GM19372 (cell line): ENCODE results near the gene RPS6KA5.
"Not testable (repeated sequence)": the region's sequence is repeated elsewhere in the genome, so short reads cannot be mapped to it uniquely, and the experiment has no call there.

ENCODE experiments used
- ATAC-seq: cut with Tn5 transposase; IDR thresholded peaks from one replicate; pipeline ENCODE4 v1.9.1; 2021; ENCODE audit warnings: mild to moderate bottlenecking, low read depth, moderate library complexity; ENCODE audit not compliant: unreplicated experiment

The RPS6KA5 gene

DNA sequence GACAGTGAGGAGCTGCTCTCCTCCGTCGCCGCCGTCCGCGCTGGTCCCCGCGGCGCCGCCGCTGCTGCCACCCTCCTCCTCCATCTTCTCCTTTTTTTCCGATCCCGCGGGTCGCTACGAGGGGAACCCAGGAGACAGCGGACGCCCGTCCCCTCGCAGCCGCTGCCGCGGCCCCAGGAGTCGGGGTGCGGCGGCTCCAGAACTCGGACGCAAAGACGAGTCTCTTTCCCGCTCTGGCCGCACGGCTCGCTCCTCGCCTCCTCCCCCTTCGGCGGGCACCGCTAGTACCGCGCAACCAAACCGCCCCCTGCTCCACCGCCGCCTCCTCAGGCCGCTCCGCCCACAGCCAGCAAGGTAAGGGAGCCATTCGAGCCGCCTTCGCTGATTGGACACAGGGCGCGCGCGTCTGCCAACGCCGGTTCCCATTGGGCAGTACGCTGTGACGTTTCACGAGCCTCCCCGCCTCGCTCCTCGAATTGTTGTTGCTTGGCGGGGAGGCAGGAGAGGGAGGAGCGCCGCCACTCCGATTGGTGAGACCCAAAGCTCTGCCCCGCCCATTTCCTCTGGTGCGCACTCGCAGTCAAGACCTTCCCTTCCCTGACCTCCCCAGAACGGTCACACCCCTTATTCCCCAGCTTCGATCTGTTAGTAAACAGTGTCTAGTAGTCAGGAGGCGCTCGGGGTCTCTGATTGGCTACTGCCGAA lies at the start of gene RPS6KA5:
RPS6KA5 (minus strand) TSS at position 291 of the 705 bp plus-strand sequence; CDS start at position 84, 207 bp downstream.
- peak; percentile 78 for ATAC-seq

DNA sequence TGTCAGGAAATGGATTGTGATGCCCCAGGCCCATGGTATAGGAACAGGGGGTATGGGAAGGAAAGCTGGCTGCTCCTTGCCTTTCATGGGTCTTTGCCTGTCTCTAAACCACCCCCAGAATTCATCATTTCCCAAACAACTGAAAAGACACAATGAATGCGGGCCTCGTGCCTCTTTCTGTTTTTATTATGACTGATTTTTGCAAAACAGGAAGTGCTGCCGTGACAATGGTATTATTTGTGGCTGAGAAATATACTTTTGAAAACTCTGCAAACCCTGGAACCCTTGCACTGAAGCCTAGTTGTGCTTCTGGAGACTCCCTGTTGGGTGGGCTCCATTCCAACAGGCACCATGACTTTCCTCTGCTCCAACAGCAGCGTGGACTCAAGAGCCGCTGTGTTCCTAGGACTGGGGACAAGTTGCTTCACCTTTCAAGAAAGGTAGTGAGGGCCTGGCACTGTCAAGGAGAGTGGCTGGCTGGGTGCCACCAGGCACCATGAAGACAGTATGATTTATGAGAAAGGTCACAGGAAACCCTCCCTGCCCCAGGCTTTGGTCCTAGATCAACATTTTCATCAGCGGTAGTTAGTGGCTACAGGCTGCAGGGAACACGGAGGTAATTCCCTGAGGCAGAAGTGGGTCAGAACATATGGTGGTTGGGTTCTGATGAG lies 48.6 kb upstream of the RPS6KA5 start:
- ATAC-seq: no peak

DNA sequence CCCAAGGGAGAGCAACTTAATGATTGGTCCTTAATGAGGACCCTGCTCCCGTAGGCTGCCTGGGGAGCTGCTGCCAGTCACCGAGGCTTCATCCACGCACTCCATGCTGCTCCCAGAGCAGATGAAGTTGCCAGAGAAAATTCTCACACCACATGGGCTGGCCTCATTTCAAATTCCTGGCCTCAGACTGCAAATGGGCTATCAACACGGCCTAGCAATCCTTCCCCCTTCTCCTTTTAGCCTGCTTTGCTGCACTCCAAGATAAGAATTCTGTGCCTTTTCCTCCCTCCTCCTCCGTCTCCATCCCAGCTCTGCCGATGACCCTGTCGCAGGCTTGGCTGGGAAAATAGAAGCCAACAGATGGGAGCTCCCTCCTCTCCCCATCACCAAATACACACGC lies 42.7 kb upstream of the RPS6KA5 start:
- ATAC-seq: no peak

DNA sequence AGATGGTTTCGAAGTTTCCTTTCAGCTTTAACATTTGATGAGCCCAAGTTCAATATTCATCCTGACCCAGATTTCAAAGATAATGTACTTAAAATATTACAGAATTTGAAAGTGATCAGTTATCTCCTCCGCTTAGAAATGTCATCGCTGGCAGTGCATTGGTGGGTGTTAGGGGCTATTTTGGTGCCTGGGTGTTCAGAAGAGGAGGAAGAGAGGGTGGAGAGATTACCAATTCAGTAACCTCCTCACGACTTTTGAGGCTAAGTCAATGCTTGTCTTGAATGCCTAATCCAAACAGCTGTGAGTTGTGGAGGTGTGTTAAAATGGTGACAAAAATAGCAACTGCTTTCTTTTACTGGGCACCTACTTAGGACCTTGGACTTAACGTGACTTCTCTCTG lies 39.7 kb upstream of the RPS6KA5 start:
- ATAC-seq: no peak

DNA sequence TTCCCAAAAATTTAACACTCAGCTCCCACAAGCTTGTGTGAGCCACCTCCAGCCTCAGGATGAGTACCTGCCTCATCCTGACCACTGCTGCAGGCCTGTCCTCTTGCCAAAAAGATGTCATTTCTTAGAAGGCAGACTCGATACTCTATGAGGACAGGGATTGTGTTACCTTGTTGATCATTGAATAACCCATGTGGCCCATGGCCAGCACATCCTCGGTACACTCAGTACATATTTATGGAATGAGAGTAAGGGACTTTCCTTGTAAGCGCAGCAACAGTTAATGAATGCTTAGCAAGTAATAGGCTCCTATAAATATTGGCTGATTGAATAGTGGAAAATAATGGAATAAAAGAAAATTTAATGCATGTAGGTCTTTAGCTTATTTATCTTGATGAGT lies 38.1 kb upstream of the RPS6KA5 start:
- no peak for ATAC-seq

DNA sequence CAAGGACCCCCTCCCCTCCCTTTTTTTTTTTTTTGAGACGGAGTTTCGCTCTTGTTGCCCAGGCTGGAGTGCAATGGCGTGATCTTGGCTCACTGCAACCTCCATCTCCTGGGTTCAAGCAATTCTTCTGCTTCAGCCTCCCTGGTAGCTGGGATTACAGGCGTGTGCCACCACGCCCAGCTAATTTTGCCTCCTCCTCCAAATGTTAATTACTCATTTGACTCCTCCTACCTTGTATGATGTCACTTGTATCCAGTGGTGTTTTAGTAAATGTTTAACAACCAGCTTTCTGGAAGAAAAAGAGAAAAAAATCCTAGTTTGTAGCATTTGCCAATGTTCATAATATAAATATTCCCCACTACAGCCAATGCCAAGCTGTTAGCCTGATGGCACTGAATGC lies 37.2 kb upstream of the RPS6KA5 start:
- not testable (repeated sequence) for ATAC-seq

DNA sequence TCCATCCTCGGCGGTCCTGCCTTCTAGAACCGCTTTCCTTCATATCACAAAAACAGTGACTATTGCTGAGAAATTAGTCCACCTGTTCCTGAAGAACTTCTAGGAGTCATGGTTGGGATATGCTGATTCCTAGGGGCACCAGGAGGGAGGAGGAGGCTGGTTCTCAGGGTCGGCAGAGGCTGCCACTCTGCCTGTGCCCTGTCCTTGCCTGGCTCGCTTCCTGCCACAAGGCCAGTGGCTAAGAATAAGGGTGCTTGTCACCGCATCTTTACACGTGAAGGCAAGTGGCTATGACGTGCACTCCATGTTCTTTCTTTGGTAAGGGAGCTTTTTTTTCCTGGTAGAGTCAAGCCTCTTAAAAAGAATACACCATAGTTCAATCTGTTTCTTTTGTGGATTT lies 34.7 kb upstream of the RPS6KA5 start:
- no peak for ATAC-seq

DNA sequence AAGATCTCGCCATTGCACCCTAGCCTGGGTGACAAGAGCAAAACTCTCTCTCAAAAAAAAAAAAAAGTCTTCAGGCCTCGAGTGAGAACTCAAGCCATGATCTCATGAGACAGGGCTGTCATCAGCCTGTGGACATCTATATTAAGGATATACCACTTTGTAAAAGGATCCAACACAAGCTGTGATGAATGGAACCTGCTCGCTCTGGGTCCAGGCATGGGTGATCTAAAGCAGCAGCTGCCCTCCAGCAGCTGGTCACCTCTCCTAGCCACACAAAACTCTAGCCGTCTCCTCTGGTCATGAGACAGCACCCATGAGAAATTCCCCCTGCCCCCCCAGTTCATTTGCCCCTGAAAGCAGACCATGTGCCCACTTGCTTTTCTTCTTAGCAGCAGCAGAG lies 34.3 kb upstream of the RPS6KA5 start:
- ATAC-seq: no peak

DNA sequence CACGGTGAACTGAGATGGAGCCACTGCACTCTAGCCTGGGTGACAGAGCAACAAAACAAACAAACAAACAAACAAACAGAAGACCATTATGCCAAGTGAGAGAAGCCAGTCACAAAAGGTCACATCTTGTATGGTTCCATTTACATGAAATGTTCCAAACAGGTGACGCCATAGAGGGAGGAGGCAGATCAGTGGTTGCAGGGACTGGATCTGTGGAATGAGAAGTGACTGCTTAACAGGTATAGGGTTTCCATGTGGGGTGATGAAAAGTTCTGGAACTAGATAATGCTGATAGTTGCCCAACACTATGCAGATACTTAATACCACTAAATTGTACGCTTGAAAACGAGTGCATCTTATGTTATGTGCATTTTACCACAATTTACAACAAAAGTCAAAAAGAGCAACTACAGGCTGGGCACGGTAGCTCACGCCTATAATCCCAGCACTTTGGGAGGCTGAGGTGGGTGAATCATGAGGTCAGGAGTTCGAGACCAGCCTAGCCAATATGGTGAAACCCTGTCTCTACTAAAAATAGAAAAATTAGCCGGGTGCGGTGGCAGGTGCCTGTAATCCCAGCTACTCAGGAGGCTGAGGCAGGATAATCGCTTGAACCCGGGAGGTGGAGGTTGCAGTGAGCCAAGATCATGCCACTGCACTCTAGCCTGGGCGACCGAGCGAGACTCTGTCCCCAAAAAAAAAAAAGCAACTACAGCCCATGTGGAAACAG lies 33.5 kb upstream of the RPS6KA5 start:
- ATAC-seq: not testable (repeated sequence)

DNA sequence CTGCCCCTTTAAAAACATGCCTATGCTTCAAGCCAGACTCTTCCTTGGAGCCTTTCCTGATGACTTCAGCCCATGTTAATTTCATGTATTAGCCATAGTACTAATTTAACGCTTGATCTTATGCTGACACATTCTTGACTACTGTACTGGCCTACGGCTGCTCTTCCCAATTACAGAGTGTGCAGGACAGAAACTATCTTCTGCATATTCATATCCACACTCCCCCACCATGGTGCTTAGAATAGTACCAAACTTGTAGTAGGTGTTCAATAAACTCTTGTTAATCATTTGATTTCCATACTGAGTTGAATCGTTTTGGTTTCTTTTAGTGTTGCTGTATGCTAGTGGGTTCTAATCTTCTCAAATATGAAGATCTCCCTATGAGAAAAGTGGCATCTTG lies 31.6 kb upstream of the RPS6KA5 start:
- no peak for ATAC-seq

DNA sequence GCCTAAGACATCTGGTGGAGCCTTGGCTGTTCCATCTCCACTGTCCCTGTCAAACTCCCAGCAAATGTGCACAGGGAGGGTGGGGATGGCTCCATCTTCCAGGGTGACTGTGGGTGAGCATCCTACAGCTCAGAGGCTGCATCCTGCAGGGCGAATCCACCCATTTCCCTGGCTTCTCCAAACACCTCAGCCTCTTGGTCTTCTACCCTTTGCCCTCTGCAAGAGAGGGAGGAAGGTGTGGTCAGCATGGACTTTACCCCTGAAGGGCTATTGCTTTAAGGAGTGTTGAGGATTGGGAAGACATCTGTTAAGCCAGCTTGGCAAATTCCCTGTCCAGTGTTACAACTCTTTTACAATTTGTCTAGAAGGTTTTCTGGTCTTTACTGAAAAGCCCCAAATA lies 30.3 kb upstream of the RPS6KA5 start:
- ATAC-seq: no peak

DNA sequence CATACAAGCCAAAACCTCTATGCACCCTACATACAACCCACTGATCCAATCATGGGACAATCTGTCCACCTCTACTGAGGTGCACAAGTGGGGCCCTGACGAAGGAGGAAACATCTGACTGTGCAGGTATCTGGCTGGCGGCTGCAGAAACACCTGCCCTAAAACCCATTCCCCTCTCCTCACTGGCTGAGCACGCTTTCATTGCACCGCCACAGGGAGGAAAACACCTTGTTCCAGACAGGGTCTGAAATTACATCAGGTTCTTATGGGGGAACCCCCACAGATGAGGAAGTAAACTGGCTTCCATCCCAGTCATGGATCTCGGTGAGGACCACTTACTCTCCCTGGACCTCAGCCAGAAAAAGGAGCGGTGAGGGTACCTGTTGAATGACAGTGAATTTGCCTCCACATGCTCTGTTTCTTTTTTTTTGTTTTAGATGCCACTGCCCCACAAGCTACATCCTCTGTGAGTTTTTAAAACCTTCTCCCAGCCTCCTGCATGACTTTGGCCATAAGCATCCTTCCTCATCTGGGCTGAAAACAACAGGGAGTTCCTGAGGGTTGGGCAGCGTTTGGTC lies 29.6 kb upstream of the RPS6KA5 start:
- ATAC-seq: no peak

DNA sequence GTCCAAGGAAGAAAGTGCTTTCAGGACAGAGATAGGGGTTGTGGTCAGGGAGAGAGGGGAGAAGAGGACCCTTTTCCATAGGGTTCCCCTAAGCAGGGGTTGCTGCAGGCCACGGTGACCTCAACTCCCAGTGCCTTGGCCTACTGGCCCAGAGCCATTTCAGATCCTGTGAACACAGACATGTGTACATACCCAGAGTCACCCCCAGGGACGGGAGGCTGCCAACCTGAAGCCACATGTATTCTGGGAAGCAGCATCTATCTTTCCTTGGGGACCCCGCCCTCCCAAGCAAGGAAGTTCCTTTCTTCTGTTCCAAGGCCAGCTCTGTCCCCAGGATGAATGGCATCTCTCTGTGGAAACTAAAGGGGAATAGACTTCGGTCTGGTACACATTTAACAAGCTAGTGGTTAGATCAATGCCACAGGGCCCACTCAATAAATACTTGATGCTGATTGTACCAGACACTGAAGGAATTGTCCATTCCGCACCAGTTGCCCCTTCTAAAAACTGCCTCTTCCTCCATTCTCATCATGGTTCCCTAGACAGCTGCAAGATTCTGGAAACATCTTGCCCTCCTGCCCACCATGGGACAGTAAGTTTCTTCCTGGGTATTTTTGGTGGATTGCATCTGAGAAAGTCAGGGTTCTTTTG lies 28.3 kb upstream of the RPS6KA5 start:
- ATAC-seq: no peak

DNA sequence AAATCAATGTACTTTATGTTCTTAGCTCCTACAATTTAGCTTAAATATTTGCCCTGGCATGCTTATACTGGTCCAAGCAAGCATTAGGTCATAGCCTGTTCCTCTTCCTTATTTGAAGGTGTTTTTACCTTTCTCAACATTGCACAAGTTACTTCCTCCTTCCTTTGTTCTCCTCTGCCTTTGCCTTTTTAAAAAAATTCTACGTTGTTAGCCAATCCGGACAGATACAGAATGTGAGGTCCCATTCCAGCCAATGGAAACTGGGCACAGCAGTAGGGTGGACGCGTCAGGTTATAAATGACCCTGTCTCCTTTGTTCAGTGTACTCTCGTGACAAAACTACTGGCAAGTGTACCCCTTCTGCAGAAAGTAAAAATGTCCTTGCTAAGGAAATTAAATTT lies 27.0 kb upstream of the RPS6KA5 start:
- not testable (repeated sequence) for ATAC-seq

DNA sequence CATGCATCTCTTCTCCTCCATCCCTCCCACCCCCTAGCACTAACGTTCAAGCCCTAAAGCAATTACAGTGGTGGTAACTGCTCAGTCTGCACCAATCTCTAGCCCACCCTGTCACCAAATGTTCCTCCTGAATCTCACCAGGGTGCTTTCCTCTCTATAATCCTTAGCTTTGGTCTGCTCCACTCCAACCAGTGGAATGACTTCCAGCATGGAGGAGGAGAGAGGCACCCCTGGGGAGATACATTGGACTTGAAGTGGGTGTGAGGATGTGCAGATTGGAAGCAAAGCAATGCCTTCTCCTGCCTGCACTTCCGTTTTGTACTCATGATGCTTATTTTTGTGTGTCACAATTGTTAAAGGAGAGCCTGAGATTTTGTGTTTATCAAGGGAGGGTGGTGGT lies 24.1 kb upstream of the RPS6KA5 start:
- no peak for ATAC-seq

DNA sequence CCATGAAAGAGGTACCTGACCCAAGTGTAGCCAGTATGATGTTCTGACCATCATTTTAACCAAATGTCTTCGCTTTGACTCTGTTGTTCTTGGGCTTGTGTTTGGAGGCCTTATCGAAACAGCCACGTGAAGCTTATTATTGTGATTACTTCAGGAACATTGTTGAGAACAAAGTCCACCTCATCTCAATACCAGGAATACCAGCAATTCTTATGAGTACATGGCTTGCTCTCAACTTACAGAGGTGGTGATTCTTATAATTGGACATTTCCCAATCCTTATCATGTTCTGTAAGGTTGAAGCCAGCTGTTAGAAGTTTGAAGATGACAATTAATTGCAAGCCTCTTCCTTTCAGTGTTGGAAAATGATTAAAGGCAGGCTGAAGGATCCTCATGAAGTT lies 21.8 kb upstream of the RPS6KA5 start:
- no peak for ATAC-seq

DNA sequence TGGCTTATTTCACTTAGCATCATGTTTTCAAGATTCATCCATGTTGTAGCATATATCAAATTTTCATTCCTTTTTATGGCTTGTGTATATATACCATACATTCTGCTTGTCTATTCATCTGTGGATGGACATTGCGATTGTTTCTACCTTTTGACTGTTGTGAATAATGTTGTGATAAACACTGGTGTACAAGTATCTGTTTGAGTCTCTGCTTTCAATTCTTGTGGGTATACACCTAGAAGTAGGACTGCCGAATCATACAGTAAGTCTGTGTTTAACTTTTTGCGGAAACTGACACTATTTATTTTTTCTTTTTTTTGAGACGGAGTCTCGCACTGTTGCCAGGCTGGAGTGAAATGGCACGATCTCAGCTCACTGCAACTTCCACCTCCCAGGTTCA lies 19.6 kb upstream of the RPS6KA5 start:
- no peak for ATAC-seq

DNA sequence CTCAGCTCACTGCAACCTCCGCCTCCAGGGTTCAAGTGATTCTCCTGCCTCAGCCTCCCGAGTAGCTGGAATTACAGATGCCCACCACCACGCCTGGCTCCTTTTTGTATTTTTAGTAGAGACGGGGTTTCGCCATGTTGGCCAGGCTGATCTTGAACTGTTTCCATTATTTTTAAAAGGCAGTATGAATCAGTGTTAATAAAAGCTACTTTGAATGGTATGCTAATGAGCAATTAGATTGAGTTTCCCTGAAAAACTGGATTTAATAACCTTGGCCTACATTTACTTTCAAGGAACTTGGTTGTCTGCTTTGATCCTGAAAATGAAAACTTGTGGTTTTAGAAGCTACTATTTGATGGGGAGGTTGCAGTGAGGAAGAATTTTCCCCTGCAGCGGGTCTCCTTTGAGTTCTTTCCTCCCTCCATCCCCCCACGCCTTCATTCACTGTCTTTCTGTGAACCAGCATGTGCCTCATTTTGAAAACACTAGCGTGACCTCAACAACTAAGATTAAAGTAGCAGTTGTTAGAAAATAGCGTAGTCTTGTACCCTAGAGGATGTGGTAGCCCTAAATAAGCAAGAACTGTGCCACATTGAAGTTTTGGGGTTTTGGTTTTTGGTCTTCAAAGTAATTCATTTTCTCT lies 17.8 kb upstream of the RPS6KA5 start:
- ATAC-seq: peak; percentile 77

DNA sequence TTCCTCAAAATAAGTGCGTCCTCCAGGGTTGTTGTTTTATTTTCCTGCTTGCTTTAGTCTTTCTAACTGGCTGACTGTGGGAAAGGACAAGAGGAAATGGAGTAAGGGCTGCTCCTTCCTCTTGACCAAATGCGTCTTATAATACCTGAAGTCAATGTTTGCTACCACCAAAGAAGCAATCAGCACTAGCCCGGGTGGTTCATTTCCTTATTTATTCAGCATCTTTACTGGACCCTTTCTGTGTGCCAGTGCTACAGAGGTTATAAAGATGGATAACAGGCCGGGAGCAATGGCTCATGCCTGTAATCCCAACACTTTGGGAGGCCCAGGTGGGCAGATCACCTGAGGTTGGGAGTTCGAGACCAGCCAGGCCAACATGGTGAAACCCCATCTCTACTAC lies 15.1 kb upstream of the RPS6KA5 start:
- ATAC-seq: no peak

DNA sequence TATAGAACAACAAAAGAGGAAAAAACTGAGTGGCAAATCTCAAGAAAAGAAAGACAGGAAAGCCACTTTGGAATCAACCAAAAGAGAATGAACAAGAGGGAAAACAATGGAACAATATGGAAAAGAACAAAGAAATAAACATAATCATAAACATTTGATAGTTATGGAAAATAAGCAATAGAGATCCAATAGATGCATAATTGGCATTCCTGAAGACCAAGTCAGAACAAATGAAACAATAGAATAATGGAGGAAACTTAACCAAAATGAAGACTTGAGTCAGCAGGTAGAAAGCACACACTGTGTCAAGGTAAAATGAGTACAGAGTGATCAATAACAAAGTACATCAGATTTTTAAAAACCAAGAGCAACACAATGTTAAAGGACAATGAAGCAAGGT lies 10.1 kb upstream of the RPS6KA5 start:
- ATAC-seq: no peak
